Esophagus squamous epithelium (tissue), 5 donors: ENCODE data around the gene RAB3GAP1. TPM values are rescaled to one million over a fixed set of nuclear protein-coding genes. Genes with fewer than 3 reads are reported as not detected.

Experiments
- DNase-seq: peaks from one replicate; lab custom pipeline; 2025; lab: John Stamatoyannopoulos, UW
- H3K27ac ChIP-seq, 4 donors: fragments of 200-600 bp; sonication (generic); one replicate each; pipeline ENCODE4 v1.5.1; 2016 to 2019; ENCODE audit warnings: mild to moderate bottlenecking in 1 of 4
- H3K27me3 ChIP-seq, 4 donors: fragments of 200-600 bp; sonication (generic); 1 replicate in 3 of 4; 2 replicates in 1 of 4; pipeline versions ENCODE4 v1.5.1 to v1.6.0; 2017 to 2021; ENCODE audit warnings: antibody characterized with exemption in 1 of 4
- H3K36me3 ChIP-seq, 3 donors: fragments of 200-600 bp; sonication (generic); one replicate each; pipeline ENCODE4 v1.5.1; 2016 to 2019
- H3K4me1 ChIP-seq, 3 donors: fragments of 200-600 bp; sonication (generic); one replicate each; pipeline ENCODE4 v1.5.1; 2017 to 2019
- H3K4me3 ChIP-seq, 4 donors: fragments of 200-600 bp; sonication (generic); 1 replicate in 3 of 4; 2 replicates in 1 of 4; pipeline ENCODE4 v1.5.1; 2016 to 2019; ENCODE audit warnings: mild to moderate bottlenecking in 2 of 4, moderate library complexity in 1 of 4
- H3K9me3 ChIP-seq, 3 donors: fragments of 200-600 bp; sonication (generic); one replicate each; pipeline ENCODE4 v1.5.1; 2016 to 2019
- POLR2A ChIP-seq, 4 donors: fragments of 450-650 bp; IDR thresholded peaks; one replicate each; pipeline ENCODE4 v1.6.1; 2017; ENCODE audit warnings: antibody characterized with exemption in 4 of 4, mild to moderate bottlenecking in 4 of 4, moderate library complexity in 3 of 4
- WGBS, 2 donors: methylation state at CpG; one replicate each; pipeline ENCODE4 v1.1.5; 2018; 5-methylcytosine and 5-hydroxymethylcytosine counted together
- intact Hi-C: fragments of 100-400 bp; cut with DNase I; formaldehyde crosslinking; loops from one replicate; pipeline ENCODE4 v1.15.0; 2022
- total RNA-seq, 4 donors: library from RNA; depleted of rRNA; stranded (reverse); fragments of >200 nt; gene quantifications; one replicate each; pipeline ENCODE4 v1.1.0, GENCODE V29; 2016
- TF ChIP-seq, protein P1 (sequence below), 6 experiments: fragments of 450-650 bp in 4 of 6; fragments of 200-600 bp in 2 of 6; sonication (generic) in 2 of 6; IDR thresholded peaks; one replicate each; pipeline ENCODE4 v1.5.1; 2016 to 2019; ENCODE audit warnings: antibody characterized with exemption in 6 of 6, mild to moderate bottlenecking in 4 of 6, moderate library complexity in 4 of 6
- donor health status: DM: yes; HTN: yes; CAD: no.

Gene RAB3GAP1
- total RNA-seq, 4 donors from 2014 or later: 25.5 to 49.4 (median 35.1) TPM

DNA sequence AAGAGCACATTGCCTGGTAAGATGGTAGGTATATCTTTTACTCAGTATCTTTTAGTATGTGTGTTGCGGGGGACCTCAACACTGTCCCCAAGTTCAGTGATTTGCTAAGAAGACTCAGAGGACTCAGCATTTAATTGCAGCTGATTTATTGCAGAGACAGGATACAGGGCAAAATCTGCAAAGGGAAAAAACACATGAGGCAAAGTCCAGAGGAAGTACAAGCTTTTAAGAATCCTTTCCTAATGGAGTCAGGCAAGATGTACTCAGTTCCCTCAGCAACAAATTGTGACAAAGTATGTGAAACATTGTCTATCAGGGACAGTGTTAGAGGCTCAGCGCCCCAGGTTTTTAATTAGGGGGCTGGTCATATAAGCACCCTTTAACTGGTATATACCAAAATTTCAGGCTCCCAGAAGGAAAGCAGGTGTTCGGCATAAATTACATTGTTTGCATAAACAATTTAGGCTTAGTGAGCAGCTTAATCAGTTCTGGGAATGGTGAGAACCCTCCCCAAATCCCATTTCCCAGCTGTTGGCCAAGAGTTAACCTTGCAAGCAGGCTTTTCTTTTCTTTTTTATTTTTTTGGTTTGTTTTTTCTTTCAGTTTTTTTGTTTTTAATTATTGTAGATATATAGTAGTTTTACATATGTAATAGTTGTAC lies 41.7 kb downstream of the RAB3GAP1 start:
- Histone ChIP-seq H3K4me3 (no peak overlapping the region), H3K9me3 (no peaks in the 10 kb centered on the region), H3K27me3 (no peaks in the 10 kb centered on the region), H3K27ac (no peak overlapping the region), H3K36me3 (peaks cover 0 to 65% (median 4%) of the 10 kb centered on the region in 3 donors), H3K4me1 (no peaks in the 10 kb centered on the region)
- DNase-seq: no peak
- WGBS, 2 donors: 96% methylated on average over 3 of the region's 3 CpGs
- TF ChIP-seq, protein P1, sequence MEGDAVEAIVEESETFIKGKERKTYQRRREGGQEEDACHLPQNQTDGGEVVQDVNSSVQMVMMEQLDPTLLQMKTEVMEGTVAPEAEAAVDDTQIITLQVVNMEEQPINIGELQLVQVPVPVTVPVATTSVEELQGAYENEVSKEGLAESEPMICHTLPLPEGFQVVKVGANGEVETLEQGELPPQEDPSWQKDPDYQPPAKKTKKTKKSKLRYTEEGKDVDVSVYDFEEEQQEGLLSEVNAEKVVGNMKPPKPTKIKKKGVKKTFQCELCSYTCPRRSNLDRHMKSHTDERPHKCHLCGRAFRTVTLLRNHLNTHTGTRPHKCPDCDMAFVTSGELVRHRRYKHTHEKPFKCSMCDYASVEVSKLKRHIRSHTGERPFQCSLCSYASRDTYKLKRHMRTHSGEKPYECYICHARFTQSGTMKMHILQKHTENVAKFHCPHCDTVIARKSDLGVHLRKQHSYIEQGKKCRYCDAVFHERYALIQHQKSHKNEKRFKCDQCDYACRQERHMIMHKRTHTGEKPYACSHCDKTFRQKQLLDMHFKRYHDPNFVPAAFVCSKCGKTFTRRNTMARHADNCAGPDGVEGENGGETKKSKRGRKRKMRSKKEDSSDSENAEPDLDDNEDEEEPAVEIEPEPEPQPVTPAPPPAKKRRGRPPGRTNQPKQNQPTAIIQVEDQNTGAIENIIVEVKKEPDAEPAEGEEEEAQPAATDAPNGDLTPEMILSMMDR (IDR thresholded peaks at IDR 0.05): no peak
- TF ChIP-seq POLR2A (IDR thresholded peaks at IDR 0.05): no peak
- intact Hi-C loops: no loop called here

DNA sequence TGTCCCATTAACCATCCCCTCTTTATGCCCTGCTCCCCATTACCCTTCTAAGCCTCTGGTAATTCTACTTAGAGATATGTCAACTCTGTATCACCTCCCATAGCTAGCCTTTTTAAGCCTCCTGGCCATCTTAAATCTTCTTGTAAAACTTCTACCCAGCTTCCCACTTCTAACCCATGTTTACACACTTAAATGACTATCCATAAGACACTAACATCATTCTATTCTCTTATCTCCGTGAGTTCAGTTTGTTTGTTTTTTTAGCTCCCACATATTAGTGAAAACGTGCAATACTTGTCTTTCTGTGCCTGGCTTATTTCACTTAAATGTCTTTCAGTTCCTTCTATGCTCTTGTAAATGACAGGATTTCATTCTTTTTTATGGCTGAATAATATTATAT lies 42.4 kb downstream of the RAB3GAP1 start:
- intact Hi-C loops: no loop called here
- Histone ChIP-seq H3K4me1 (no peaks in the 10 kb centered on the region), H3K4me3 (no peak overlapping the region), H3K9me3 (no peaks in the 10 kb centered on the region), H3K27ac (no peak overlapping the region), H3K36me3 (peaks cover 0 to 59% (median 4%) of the 10 kb centered on the region in 3 donors), H3K27me3 (no peaks in the 10 kb centered on the region)
- DNase-seq: no peak
- 84 to 87% methylated on average over 2 of the region's 2 CpGs for WGBS, 2 donors
- no peak for TF ChIP-seq POLR2A (IDR thresholded peaks at IDR 0.05)
- TF ChIP-seq, protein P1 (IDR thresholded peaks at IDR 0.05): no peak

DNA sequence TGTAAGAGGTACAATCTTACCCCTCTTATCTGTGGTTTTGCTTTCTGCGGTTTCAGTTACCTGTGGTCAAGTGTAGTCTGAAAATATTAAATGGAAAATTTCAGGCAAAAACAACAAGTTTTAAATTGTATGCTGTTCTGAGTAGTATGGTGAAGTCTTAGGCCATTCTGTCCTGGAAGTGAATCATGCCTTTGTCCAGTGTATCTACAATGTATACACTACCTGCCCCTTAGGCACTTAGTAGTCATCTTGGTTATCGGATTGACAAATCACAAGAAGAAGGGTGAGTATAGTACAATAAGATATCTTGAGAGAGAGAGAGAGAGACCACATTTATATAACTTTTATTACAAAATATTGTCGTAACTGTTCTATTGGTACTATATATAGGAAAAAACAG lies 43.5 kb downstream of the RAB3GAP1 start:
- no peak overlapping the region for H3K27ac ChIP-seq
- DNase-seq: no peak
- no peak overlapping the region for H3K4me3 ChIP-seq
- intact Hi-C loops: no loop called here
- WGBS, 2 donors: 94 to 98% methylated on average over 3 of the region's 3 CpGs
- peaks cover 0 to 55% (median 4%) of the 10 kb centered on the region in 3 donors for H3K36me3 ChIP-seq
- no peaks in the 10 kb centered on the region for H3K27me3 ChIP-seq
- H3K4me1 ChIP-seq: no peaks in the 10 kb centered on the region
- H3K9me3 ChIP-seq: no peaks in the 10 kb centered on the region
- TF ChIP-seq, protein P1 (IDR thresholded peaks at IDR 0.05): no peak
- no peak for TF ChIP-seq POLR2A (IDR thresholded peaks at IDR 0.05)

DNA sequence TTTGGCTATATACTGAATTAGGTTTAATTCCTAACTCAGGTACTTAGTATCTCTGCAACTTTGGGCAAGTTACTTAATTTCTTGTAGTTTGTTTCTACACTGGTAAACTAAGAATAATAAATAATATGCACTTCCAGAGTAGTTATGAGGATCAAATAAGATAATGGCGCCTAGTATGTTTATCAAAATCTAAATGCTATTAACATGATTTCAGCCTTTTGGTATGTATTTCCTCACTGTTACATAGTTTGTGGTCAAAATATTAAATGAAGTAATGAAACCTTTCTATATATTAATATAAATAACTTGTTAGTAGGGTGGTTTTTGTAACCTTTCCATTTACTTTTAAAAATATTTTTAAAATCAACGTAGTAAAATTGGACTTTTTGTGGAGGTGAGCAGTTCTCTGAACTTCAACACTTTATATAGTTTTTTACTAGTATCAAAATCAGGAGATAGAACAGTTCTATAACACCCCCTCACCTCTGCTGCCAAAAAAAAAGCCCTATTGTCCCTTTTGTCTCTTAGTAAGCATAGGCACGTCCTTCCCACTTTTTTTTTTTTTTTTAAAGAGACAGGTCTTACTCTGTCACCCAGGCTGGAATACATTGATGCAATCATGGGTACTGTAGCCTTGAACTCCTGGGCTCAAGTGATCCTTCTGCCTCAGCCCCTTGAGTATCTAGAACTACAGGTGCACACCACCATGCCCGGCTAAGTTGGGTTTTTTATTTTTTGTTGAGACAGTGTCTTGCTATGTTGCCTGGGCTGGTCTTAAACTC lies 44.8 kb downstream of the RAB3GAP1 start:
- intact Hi-C loops: no loop called here

More for the DNA sequence above, 44.8 kb downstream of the RAB3GAP1 start:
- no peaks in the 10 kb centered on the region for H3K4me1 ChIP-seq
- H3K9me3 ChIP-seq: no peaks in the 10 kb centered on the region
- 79 to 82% methylated on average over 4 of the region's 4 CpGs for WGBS, 2 donors
- no peak overlapping the region for H3K4me3 ChIP-seq
- H3K36me3 ChIP-seq: peaks cover 0 to 55% (median 4%) of the 10 kb centered on the region in 3 donors
- no peak for TF ChIP-seq POLR2A (IDR thresholded peaks at IDR 0.05)
- TF ChIP-seq, protein P1 (IDR thresholded peaks at IDR 0.05): no peak
- H3K27ac ChIP-seq: no peak overlapping the region
- DNase-seq: no peak
- H3K27me3 ChIP-seq: no peaks in the 10 kb centered on the region
